ENCODE measurements around the gene PSMA4.

The PSMA4 gene

DNA sequence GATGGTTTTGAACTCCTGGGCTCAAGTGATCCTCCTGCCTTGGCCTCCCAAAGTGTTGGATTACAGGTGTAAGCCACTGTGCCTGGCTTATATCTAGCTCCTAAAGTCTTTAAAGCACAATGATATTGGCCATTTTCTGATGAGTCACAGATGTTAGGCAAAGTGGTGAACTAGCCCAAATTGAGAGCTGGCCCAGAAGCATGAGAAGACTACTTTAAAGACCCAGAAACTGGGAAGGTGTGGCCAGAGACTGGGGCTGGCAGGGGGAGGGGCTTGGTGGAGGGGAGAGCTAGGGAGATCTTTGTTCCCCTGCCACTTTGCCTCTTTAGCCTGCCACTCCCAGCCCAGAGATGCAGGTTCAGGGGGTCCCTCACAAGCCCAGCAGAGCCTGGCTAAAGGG is 58.9 kb downstream of the PSMA4 start:
- H3K4me3 ChIP-seq (replicated peaks; ENCODE audit: insufficient read depth, low read length), result no peak overlapping the region
- H3K27me3 ChIP-seq (ENCODE audit: insufficient read depth, poor library complexity, severe bottlenecking), result peaks cover under 1% of the 10 kb centered on the region
- no peak for DNase-seq (ENCODE audit: low read depth in 1 of 2, low spot score in 1 of 2)
- TF ChIP-seq POLR2AphosphoS5 (IDR thresholded peaks at IDR 0.05; ENCODE audit: low read depth) (no peak), GABPA (IDR thresholded peaks at IDR 0.05; ENCODE audit: low read depth) (no peak), SPI1 (IDR thresholded peaks at IDR 0.05; ENCODE audit: borderline replicate concordance, low read depth) (no peak)
- TF ChIP-seq, protein P1, sequence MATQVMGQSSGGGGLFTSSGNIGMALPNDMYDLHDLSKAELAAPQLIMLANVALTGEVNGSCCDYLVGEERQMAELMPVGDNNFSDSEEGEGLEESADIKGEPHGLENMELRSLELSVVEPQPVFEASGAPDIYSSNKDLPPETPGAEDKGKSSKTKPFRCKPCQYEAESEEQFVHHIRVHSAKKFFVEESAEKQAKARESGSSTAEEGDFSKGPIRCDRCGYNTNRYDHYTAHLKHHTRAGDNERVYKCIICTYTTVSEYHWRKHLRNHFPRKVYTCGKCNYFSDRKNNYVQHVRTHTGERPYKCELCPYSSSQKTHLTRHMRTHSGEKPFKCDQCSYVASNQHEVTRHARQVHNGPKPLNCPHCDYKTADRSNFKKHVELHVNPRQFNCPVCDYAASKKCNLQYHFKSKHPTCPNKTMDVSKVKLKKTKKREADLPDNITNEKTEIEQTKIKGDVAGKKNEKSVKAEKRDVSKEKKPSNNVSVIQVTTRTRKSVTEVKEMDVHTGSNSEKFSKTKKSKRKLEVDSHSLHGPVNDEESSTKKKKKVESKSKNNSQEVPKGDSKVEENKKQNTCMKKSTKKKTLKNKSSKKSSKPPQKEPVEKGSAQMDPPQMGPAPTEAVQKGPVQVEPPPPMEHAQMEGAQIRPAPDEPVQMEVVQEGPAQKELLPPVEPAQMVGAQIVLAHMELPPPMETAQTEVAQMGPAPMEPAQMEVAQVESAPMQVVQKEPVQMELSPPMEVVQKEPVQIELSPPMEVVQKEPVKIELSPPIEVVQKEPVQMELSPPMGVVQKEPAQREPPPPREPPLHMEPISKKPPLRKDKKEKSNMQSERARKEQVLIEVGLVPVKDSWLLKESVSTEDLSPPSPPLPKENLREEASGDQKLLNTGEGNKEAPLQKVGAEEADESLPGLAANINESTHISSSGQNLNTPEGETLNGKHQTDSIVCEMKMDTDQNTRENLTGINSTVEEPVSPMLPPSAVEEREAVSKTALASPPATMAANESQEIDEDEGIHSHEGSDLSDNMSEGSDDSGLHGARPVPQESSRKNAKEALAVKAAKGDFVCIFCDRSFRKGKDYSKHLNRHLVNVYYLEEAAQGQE (IDR thresholded peaks at IDR 0.05; ENCODE audit: insufficient replicate concordance, low read depth), result no peak
- TF ChIP-seq, protein P2, sequence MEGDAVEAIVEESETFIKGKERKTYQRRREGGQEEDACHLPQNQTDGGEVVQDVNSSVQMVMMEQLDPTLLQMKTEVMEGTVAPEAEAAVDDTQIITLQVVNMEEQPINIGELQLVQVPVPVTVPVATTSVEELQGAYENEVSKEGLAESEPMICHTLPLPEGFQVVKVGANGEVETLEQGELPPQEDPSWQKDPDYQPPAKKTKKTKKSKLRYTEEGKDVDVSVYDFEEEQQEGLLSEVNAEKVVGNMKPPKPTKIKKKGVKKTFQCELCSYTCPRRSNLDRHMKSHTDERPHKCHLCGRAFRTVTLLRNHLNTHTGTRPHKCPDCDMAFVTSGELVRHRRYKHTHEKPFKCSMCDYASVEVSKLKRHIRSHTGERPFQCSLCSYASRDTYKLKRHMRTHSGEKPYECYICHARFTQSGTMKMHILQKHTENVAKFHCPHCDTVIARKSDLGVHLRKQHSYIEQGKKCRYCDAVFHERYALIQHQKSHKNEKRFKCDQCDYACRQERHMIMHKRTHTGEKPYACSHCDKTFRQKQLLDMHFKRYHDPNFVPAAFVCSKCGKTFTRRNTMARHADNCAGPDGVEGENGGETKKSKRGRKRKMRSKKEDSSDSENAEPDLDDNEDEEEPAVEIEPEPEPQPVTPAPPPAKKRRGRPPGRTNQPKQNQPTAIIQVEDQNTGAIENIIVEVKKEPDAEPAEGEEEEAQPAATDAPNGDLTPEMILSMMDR (IDR thresholded peaks at IDR 0.05; ENCODE audit: insufficient read depth, low read length), result no peak
- H3K27ac ChIP-seq (replicated peaks), result no peak overlapping the region

Data from HL-60 (cell line).